Measurements from ENCODE around the gene TRIM24.

GRCh38 chr7:138525757-138526156 lies 65.7 kb downstream of the TRIM24 start:
- TF ChIP-seq EZH2 (IDR thresholded peaks at IDR 0.05; ENCODE audit: borderline replicate concordance, low read depth, low read length, poor library complexity, severe bottlenecking): no peak
- TF ChIP-seq CTCF (conservative IDR thresholded peaks at IDR 0.05; ENCODE audit: low read depth, low read length): no peak

Measured in A673 (cell line).